GM23338 (cell line): ENCODE measurements around the gene SUPT3H.

Experiments
- CREB1 ChIP-seq: fragments of 250-450 bp; sonication (Bioruptor Pico); IDR thresholded peaks from 2 replicates; pipeline ENCODE4 v1.5.0; 2020; ENCODE audit warnings: low read depth, mild to moderate bottlenecking, moderate library complexity
- EZH2 ChIP-seq: fragments of 200-600 bp; sonication (generic); IDR thresholded peaks from one replicate; pipeline ENCODE4 v1.8.0; 2017; ENCODE audit warnings: antibody characterized with exemption, mild to moderate bottlenecking, low read depth; ENCODE audit not compliant: unreplicated experiment
- JUNB ChIP-seq: IDR thresholded peaks from one replicate; pipeline ENCODE4 v1.6.1; 2016; ENCODE audit warnings: antibody characterized with exemption; ENCODE audit not compliant: unreplicated experiment
- POLR2AphosphoS5 ChIP-seq: IDR thresholded peaks from 2 replicates; pipeline ENCODE4 v1.6.1; 2016; ENCODE audit warnings: antibody characterized with exemption, low read depth
- TF ChIP-seq, protein P1 (sequence below), 2 experiments: fragments of 200-600 bp in 1 of 2; sonication (generic) in 1 of 2; conservative IDR thresholded peaks; 2 replicates each; pipeline versions ENCODE4 v1.5.1 to v1.6.1; 2016 to 2017; ENCODE audit warnings: antibody characterized with exemption in 2 of 2, low read depth in 2 of 2, mild to moderate bottlenecking in 2 of 2, moderate library complexity in 1 of 2
- TF ChIP-seq, protein P2 (sequence below): IDR thresholded peaks from 2 replicates; pipeline ENCODE4 v1.6.1; 2016; ENCODE audit warnings: antibody characterized with exemption

DNA sequence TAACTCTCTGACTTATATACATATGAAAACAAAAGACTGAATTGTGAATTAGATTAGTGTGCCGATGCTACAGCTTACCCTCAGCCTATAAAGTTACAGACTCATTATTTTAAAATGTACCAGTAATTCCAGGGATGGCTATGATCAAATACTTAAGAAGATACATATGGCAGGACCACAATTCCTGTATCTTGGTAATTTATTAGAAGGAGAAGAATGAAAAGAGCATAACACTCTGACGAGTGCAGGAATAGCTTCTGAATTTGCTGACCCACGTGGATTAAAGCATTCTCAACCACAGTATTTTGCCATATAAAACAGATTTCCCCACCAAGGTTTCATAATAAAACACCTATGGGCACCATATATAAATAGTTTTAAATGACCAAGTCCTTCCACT, 418.1 kb downstream of the SUPT3H start:
- TF ChIP-seq, protein P1, sequence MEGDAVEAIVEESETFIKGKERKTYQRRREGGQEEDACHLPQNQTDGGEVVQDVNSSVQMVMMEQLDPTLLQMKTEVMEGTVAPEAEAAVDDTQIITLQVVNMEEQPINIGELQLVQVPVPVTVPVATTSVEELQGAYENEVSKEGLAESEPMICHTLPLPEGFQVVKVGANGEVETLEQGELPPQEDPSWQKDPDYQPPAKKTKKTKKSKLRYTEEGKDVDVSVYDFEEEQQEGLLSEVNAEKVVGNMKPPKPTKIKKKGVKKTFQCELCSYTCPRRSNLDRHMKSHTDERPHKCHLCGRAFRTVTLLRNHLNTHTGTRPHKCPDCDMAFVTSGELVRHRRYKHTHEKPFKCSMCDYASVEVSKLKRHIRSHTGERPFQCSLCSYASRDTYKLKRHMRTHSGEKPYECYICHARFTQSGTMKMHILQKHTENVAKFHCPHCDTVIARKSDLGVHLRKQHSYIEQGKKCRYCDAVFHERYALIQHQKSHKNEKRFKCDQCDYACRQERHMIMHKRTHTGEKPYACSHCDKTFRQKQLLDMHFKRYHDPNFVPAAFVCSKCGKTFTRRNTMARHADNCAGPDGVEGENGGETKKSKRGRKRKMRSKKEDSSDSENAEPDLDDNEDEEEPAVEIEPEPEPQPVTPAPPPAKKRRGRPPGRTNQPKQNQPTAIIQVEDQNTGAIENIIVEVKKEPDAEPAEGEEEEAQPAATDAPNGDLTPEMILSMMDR (conservative IDR thresholded peaks at IDR 0.05; ENCODE audit: low read depth in 2 of 2), result no peak
- TF ChIP-seq EZH2, result no peak
- no peak for TF ChIP-seq CREB1 (CRISPR knock-in tag)
- TF ChIP-seq, protein P2, sequence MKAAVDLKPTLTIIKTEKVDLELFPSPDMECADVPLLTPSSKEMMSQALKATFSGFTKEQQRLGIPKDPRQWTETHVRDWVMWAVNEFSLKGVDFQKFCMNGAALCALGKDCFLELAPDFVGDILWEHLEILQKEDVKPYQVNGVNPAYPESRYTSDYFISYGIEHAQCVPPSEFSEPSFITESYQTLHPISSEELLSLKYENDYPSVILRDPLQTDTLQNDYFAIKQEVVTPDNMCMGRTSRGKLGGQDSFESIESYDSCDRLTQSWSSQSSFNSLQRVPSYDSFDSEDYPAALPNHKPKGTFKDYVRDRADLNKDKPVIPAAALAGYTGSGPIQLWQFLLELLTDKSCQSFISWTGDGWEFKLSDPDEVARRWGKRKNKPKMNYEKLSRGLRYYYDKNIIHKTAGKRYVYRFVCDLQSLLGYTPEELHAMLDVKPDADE, result no peak
- no peak for TF ChIP-seq POLR2AphosphoS5
- no peak for TF ChIP-seq JUNB
